Choroid plexus epithelial cell (primary cell): ENCODE results near the gene JUP.
A peak's percentile ranks its signal among the peaks of the same experiment; 100 is the strongest.

Source experiments
- DNase-seq: peaks from one replicate; pipeline ENCODE4 v3.0.0-alpha.2; 2010; ENCODE audit warnings: low read depth
- H3K4me3 ChIP-seq: 2 replicates; pipeline ENCODE4 v1.5.1; 2011; ENCODE audit warnings: low read depth, mild to moderate bottlenecking, control low read depth, low read length, moderate library complexity
- CTCF ChIP-seq: conservative IDR thresholded peaks from 2 replicates; pipeline ENCODE4 v1.5.1; 2011; ENCODE audit warnings: low read depth, mild to moderate bottlenecking, control low read depth, inconsistent platforms, low read length, moderate library complexity

JUP gene

GRCh38 chr17:41813699-41814124 is 27.2 kb upstream of the JUP start:
- DNase-seq = no peak
- peak overlapping the region; percentile 83 for H3K4me3 ChIP-seq
- no peak for TF ChIP-seq CTCF

GRCh38 chr17:41813152-41813680 is 26.7 kb upstream of the JUP start:
- H3K4me3 ChIP-seq = peak overlapping the region; percentile 83
- DNase-seq = no peak
- no peak for TF ChIP-seq CTCF

GRCh38 chr17:41812381-41813151 is 26.1 kb upstream of the JUP start, which contains the start of gene FKBP10:
Gene FKBP10 (plus strand): TSS chr17:41813004. CDS start chr17:41813035, 31 bp downstream.
- TF ChIP-seq CTCF = no peak
- DNase-seq = peak; percentile 88

GRCh38 chr17:41811549-41812380 is 25.3 kb upstream of the JUP start, which contains the start of gene P3H4:
Gene P3H4 (minus strand): TSS chr17:41811949. CDS start chr17:41811915, 34 bp downstream.
- peak; percentile 83 for DNase-seq
- TF ChIP-seq CTCF = peak; percentile 61
- H3K4me3 ChIP-seq = peak within 1 kb of the TSS; percentile 83

More at GRCh38 chr17:41812381-41813151, 26.1 kb upstream of the JUP start, which contains the start of gene FKBP10:
- H3K4me3 ChIP-seq = peak within 1 kb of the TSS; percentile 83

GRCh38 chr17:41810659-41811548 is 24.4 kb upstream of the JUP start:
- H3K4me3 ChIP-seq = peak overlapping the region; percentile 83
- TF ChIP-seq CTCF = no peak
- no peak for DNase-seq

GRCh38 chr17:41806685-41807445 is 20.4 kb upstream of the JUP start:
- no peak for DNase-seq
- no peak overlapping the region for H3K4me3 ChIP-seq
- no peak for TF ChIP-seq CTCF
